Daoy (cell line): Measurements from ENCODE around the gene CLDN19. TPM values are rescaled to one million over a fixed set of nuclear protein-coding genes. Genes with fewer than 3 reads are reported as not detected.
"Not testable (repeated sequence)": the region's sequence is repeated elsewhere in the genome, so short reads cannot be mapped to it uniquely, and the experiment has no call there.

Source experiments
- DNase-seq: peaks from one replicate; pipeline ENCODE4 v3.0.0-alpha.2; 2015; ENCODE audit warnings: low read depth
- total RNA-seq: library from RNA; depleted of rRNA; stranded (reverse); fragments of >200 nt; shearing (Covaris generic); gene quantifications from 2 replicates; pipeline ENCODE4 v1.2.3, GENCODE V29; 2014

The CLDN19 gene
- total RNA-seq, 1 experiment from 2014 or later, result not detected

DNA sequence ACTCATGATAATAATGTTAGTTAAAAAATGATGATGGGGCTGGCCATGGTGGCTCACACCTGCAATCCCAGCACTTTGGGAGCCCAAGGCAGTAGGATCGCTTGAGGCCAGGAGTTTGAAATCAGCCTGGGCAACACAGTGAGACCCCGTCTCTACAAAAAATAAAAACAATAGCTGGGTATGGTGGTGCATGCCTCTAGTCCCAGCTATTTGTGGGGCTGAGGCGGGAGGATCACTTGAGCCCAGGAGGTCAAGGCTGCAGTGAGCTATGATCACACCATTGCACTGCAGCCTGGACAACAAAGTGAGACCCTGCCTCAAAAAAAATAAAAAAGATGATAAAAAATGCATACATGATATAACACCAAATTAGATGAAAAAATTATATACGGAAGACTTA, 21.5 kb upstream of the CLDN19 start:
- no peak for DNase-seq

- no peak for DNase-seq
Observed at GRCh38 chr1:42759114-42759513, 19.1 kb upstream of the CLDN19 start.

DNA sequence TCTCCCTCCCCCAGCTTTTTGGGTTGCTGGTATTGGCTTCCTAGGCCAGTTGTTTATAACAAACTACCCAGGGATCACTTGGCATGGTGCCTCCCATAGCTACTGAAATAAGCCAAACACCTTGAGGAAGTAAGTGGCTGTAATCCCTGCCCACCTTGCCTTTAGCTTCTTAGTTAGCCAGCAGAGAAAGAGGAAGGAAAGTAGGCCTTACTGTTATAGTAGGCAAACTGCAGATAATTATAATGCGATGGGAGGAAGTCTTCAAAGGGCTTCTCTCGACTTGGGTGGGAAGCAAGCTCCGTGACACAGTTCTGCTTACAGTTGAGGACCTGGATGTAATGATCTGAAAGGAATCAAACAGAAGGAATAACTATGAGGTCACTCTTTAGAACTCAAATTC, 18.6 kb upstream of the CLDN19 start:
- DNase-seq, result no peak

DNA sequence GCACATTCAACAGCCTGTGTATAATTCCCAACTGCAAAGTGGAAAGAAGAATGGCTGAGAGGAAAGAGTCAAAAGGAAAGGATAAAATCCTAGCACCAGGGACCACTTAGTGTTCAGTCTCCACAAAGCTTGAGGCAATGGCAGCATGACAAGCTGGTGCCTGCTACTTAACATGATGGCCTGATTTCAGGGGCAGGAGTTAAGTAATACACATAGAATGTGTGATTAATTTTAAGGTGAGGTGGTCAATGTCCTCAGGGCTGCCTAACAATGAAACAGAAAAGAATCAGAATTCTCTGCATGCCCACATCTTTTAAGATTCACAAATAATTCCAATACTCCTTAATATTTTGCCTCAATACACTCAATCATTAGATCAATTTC, 17.8 kb upstream of the CLDN19 start:
- no peak for DNase-seq

- DNase-seq, result peak; percentile 51
Observed at GRCh38 chr1:42756956-42757891, 17.2 kb upstream of the CLDN19 start.

DNA sequence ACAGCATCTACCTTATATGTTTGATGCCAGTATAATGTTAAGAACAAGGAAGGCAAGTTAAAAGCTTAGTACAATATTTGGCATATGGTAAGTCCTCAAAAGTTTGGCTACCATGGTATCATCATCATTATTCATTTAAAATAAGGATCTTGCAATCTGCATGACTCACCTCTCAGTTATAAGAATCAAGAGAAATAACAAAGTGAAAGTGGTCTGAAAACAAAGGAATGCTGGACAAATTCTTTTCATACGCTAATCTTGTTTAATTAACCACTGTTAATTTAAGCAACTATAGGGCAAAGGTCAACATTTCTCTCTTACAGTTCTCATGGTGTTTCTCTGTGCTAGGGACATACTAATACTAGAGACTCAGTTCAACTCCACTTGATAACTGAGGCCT, 13.0 kb upstream of the CLDN19 start:
- DNase-seq, result no peak

DNA sequence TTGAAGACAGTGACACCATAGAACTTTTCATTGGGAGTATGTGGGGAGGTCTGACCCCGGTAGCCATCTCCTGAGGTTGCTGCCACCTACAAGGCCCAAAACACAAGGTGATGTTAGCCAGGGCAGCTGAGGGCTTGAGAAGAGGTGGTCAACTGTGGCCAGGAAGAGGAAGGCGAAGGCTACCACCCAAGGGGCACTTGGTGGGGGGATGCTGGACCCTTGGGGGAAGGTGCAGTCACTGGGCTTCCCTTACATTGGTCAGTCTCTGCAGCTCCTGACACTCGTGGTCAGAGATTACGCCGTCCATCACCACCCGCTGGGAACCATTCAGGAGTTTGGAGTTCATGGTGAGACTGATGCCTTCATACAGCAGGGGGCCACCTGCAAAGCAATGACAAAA, 12.2 kb upstream of the CLDN19 start:
- DNase-seq, result no peak

DNA sequence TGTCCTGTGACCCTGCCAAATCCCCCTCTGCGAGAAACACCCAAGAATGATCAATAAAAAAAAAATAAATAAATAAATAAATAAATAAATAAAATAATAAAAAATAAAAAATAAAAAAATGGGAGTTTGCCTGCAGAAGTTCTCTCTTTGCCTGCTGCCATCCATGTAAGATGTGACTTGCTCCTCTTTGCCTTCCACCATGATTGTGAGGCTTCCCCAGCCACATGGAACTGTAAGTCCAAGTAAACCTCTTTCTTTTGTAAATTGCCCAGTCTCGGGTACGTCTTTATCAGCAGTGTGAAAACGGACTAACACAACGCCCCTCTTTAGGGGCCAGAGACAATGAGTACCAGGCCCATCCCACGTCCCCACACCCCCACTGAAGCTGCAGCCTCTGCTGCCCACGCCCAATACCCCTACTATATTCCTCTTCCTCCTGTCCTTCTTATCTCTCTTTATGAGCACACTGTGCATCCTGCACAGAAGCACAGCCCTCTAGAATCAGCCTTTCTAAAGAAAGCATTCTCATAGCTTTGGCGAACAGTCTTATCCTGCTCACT, 11.6 kb upstream of the CLDN19 start:
- DNase-seq, result not testable (repeated sequence)

GRCh38 chr1:42750041-42750440, 10.0 kb upstream of the CLDN19 start:
- DNase-seq, result no peak

GRCh38 chr1:42748461-42749410, 8.7 kb upstream of the CLDN19 start:
- DNase-seq, result no peak

- DNase-seq, result no peak
Observed at GRCh38 chr1:42748021-42748420, 8.0 kb upstream of the CLDN19 start.

GRCh38 chr1:42747125-42747524, 7.1 kb upstream of the CLDN19 start:
- DNase-seq, result no peak

GRCh38 chr1:42746436-42747105, 6.5 kb upstream of the CLDN19 start:
- no peak for DNase-seq

GRCh38 chr1:42745851-42746250, 5.8 kb upstream of the CLDN19 start:
- DNase-seq, result no peak

- DNase-seq, result no peak
Observed at GRCh38 chr1:42744148-42744413, 4.0 kb upstream of the CLDN19 start.

- DNase-seq, result no peak
Observed at GRCh38 chr1:42743317-42744147, 3.5 kb upstream of the CLDN19 start.

DNA sequence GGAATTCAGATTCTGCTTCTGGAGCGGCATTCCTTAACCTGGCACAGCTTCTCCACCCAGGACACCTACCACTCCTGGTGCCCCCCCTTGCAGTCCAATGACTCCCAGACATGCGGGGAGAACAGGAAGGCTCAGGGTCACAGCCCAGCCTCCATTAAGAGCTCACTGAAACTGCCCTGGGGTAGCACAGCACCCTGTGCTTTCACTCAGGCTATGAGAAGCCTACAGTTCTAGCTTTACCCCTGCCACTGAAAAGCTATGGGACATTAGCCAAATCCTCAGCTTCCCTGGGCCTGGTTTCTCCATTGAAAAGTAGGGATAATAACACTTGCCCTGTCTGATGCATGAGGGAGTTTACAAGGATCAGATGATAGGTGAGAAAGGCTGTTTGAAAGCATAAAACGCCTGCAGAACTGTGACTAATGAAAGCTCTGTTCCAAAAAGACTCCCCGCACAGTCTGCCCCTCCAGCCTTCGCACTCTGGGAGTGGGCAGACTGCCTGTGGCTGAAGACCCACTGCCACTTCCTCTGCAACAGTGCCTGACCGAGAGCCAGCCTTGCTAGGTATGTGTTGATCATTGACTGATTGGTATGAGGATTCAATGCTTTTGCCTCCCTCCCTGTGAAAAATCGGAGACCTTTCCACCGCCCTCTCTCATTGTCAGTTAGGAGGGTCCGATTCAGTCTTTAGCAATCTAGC, 2.7 kb upstream of the CLDN19 start:
- DNase-seq, result no peak

- no peak for DNase-seq
Observed at GRCh38 chr1:42742141-42742540, 2.1 kb upstream of the CLDN19 start.

DNA sequence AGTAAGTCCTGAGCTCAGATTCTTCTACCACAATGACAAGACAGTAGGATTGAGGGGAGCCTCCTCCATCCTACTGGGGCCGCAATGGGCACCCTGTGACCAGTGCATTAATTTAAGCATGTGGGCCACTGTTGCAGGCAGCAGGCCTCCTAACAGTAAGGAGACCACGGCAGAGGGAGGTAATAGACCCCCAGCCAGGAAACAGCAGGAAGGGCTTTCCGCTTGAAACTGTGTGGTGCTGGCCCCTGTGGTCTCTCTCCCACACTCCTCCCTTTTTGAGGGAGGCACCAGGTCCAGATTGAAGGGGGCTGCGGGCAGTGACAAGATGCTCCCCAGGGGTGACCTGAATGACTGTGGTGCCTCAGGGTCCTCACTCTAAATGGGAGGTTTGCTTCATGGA, 1.7 kb upstream of the CLDN19 start:
- no peak for DNase-seq

DNA sequence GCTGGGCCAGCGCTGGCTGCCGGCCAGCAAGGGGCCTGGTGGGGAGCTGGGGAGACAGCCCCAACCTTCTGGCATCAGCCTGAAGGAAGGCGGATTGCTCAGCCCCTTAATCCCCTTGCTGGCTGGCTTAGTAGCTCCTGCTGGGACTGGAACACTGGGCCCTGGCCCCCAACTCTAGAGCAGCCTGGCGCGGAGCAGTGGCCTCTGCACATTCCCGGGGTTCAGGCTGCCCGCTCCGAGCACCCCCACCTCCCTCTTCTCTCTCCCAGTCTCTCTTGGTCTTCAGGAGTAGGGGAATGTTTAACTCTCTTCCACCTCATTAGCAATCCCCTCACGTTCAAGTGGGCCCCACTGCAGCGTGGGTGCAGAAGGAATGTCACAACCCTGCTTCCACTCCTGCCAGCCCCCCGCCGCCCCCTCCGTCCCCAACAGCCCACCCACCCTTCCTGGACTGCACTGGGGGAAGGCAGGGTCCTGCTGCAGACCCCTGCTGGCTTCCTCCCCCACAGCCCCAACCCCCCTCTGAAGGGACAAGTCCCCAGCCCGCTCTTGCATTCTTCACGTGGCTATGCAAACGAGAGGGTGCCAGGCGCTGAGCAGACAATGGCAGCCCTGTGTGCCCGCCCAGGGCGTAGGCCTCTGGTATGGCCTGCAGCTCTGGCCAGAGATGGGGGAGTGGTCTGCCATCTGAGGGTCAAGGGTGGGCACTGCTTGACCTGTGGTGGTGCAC, 980 bp upstream of the CLDN19 start:
- no peak for DNase-seq
